Activated CD4-positive, CD25-positive, alpha-beta regulatory T cell treated with anti-CD3 and anti-CD28 coated beads, Interleukin-2, amount 50 U/mL, for 16 hours (primary cell): ENCODE results near the gene UNKL.

Experiments
- DNase-seq: peaks from one replicate; pipeline ENCODE4 v3.0.0-alpha.2; 2020; ENCODE audit warnings: low read depth, low spot score

UNKL gene

GRCh38 chr16:1377406-1378010 is 37.0 kb downstream of the UNKL start:
- DNase-seq: no peak

GRCh38 chr16:1375741-1376410 is 38.6 kb downstream of the UNKL start:
- no peak for DNase-seq

GRCh38 chr16:1375298-1375640 is 39.2 kb downstream of the UNKL start:
- DNase-seq: no peak

GRCh38 chr16:1374418-1375297 is 39.8 kb downstream of the UNKL start:
- DNase-seq: no peak

GRCh38 chr16:1372292-1372950 is 42.1 kb downstream of the UNKL start:
- DNase-seq: no peak

GRCh38 chr16:1371054-1371978 is 43.2 kb downstream of the UNKL start:
- DNase-seq: no peak

GRCh38 chr16:1367486-1368174 is 46.9 kb downstream of the UNKL start:
- DNase-seq: no peak

- DNase-seq: no peak
Observed at GRCh38 chr16:1366712-1367299, 47.7 kb downstream of the UNKL start.

- no peak for DNase-seq
Observed at GRCh38 chr16:1366060-1366711, 48.3 kb downstream of the UNKL start.

GRCh38 chr16:1364510-1364909 is 50.0 kb downstream of the UNKL start:
- no peak for DNase-seq

- DNase-seq: no peak
Observed at GRCh38 chr16:1363501-1364041, 50.9 kb downstream of the UNKL start.

GRCh38 chr16:1362807-1363206 is 51.7 kb downstream of the UNKL start:
- no peak for DNase-seq

GRCh38 chr16:1361685-1362360 is 52.7 kb downstream of the UNKL start:
- DNase-seq: no peak

- no peak for DNase-seq
Observed at GRCh38 chr16:1357906-1358566, 56.5 kb downstream of the UNKL start.

GRCh38 chr16:1356061-1356900 is 58.2 kb downstream of the UNKL start:
- no peak for DNase-seq

GRCh38 chr16:1355591-1355990 is 58.9 kb downstream of the UNKL start:
- no peak for DNase-seq

- DNase-seq: no peak
Observed at GRCh38 chr16:1354815-1355540, 59.5 kb downstream of the UNKL start.
